GM23338 (cell line): ENCODE data around the gene SMARCA2. TPM values are rescaled to one million over a fixed set of nuclear protein-coding genes. Genes with fewer than 3 reads are reported as not detected.

Experiments
- ATAC-seq: fragments of 200-7000 bp; cut with Tn5 transposase; 3 replicates; pipeline ENCODE4 v1.9.1; 2020
- DNase-seq: peaks from one replicate; pipeline ENCODE4 v3.0.0-alpha.2; 2015; ENCODE audit warnings: low spot score
- H2AFZ ChIP-seq: fragments of 200-600 bp; sonication (generic); 2 replicates; pipeline ENCODE4 v1.8.0; 2016; ENCODE audit warnings: antibody characterized with exemption, mild to moderate bottlenecking, moderate library complexity
- H3F3A ChIP-seq: fragments of 200-600 bp; sonication (generic); replicated peaks from 2 replicates; pipeline ENCODE4 v1.8.0; 2017; ENCODE audit warnings: antibody characterized with exemption, mixed run types, low read depth
- H3K27ac ChIP-seq: fragments of 200-600 bp; sonication (generic); 2 replicates; pipeline ENCODE4 v1.6.1; 2016; ENCODE audit warnings: low read depth
- H3K27me3 ChIP-seq: fragments of 200-600 bp; sonication (generic); 2 replicates; pipeline ENCODE4 v1.8.0; 2016; ENCODE audit warnings: mild to moderate bottlenecking, mixed run types, moderate library complexity; ENCODE audit not compliant: insufficient read depth
- H3K36me3 ChIP-seq: fragments of 200-600 bp; sonication (generic); 2 replicates; pipeline ENCODE4 v1.8.0; 2016; ENCODE audit warnings: mild to moderate bottlenecking; ENCODE audit not compliant: insufficient read depth
- H3K4me1 ChIP-seq: fragments of 200-600 bp; sonication (generic); 2 replicates; pipeline ENCODE4 v1.8.0; 2016; ENCODE audit warnings: mild to moderate bottlenecking, moderate library complexity; ENCODE audit not compliant: insufficient read depth
- H3K4me2 ChIP-seq: fragments of 200-600 bp; sonication (generic); 2 replicates; pipeline ENCODE4 v1.7.1; 2017; ENCODE audit warnings: mixed run types
- H3K4me3 ChIP-seq: fragments of 200-600 bp; sonication (generic); 2 replicates; pipeline ENCODE4 v1.6.1; 2016; ENCODE audit warnings: mixed run types
- H3K79me2 ChIP-seq: fragments of 200-600 bp; sonication (generic); replicated peaks from 2 replicates; pipeline ENCODE4 v1.8.0; 2017; ENCODE audit warnings: mild to moderate bottlenecking; ENCODE audit not compliant: insufficient read depth
- H3K9me2 ChIP-seq: fragments of 200-600 bp; sonication (generic); 2 replicates; pipeline ENCODE4 v1.8.0; 2017; ENCODE audit not compliant: insufficient read depth
- H4K20me1 ChIP-seq: fragments of 200-600 bp; sonication (generic); replicated peaks from 2 replicates; pipeline ENCODE4 v1.8.0; 2017; ENCODE audit warnings: mild to moderate bottlenecking; ENCODE audit not compliant: insufficient read depth
- H3K27ac Mint-ChIP-seq: 2 replicates; pipeline ENCODE4 v1.8.0; 2020; ENCODE audit warnings: inconsistent platforms, mild to moderate bottlenecking, moderate library complexity, mixed read lengths
- H3K27me3 Mint-ChIP-seq: 3 replicates; pipeline ENCODE4 v1.8.0; 2022; ENCODE audit warnings: low read depth, mild to moderate bottlenecking, moderate library complexity, mixed read lengths, inconsistent platforms; ENCODE audit not compliant: insufficient read depth, poor library complexity
- H3K36me3 Mint-ChIP-seq: 3 replicates; pipeline ENCODE4 v1.8.0; 2021; ENCODE audit warnings: low read depth, mild to moderate bottlenecking, inconsistent platforms, moderate library complexity, mixed read lengths
- H3K4me1 Mint-ChIP-seq: 3 replicates; pipeline ENCODE4 v1.8.0; 2020; ENCODE audit warnings: mild to moderate bottlenecking, inconsistent platforms, mixed read lengths
- H3K4me3 Mint-ChIP-seq: 3 replicates; pipeline ENCODE4 v1.8.0; 2021; ENCODE audit warnings: moderate library complexity, mild to moderate bottlenecking, inconsistent platforms, mixed read lengths
- H3K9me3 Mint-ChIP-seq: 3 replicates; pipeline ENCODE4 v1.8.0; 2020; ENCODE audit warnings: moderate library complexity, mild to moderate bottlenecking, inconsistent platforms, mixed read lengths
- CREB1 ChIP-seq: fragments of 250-450 bp; sonication (Bioruptor Pico); IDR thresholded peaks from 2 replicates; pipeline ENCODE4 v1.5.0; 2020; ENCODE audit warnings: low read depth, mild to moderate bottlenecking, moderate library complexity
- EZH2 ChIP-seq: fragments of 200-600 bp; sonication (generic); IDR thresholded peaks from one replicate; pipeline ENCODE4 v1.8.0; 2017; ENCODE audit warnings: antibody characterized with exemption, mild to moderate bottlenecking, low read depth; ENCODE audit not compliant: unreplicated experiment
- EZH2phosphoT487 ChIP-seq: fragments of 200-600 bp; sonication (generic); IDR thresholded peaks from one replicate; pipeline ENCODE4 v1.8.1; 2018; ENCODE audit warnings: antibody characterized with exemption; ENCODE audit not compliant: unreplicated experiment
- NANOG ChIP-seq: IDR thresholded peaks from 2 replicates; pipeline ENCODE4 v1.6.1; 2016; ENCODE audit warnings: antibody characterized with exemption, borderline replicate concordance
- POLR2AphosphoS5 ChIP-seq: IDR thresholded peaks from 2 replicates; pipeline ENCODE4 v1.6.1; 2016; ENCODE audit warnings: antibody characterized with exemption, low read depth
- REST ChIP-seq: IDR thresholded peaks from one replicate; pipeline ENCODE4 v1.6.1; 2018; ENCODE audit warnings: antibody characterized with exemption; ENCODE audit not compliant: unreplicated experiment
- STAT1 ChIP-seq: IDR thresholded peaks from one replicate; pipeline ENCODE4 v1.6.1; 2016; ENCODE audit warnings: antibody characterized with exemption; ENCODE audit not compliant: unreplicated experiment
- ZNF114 ChIP-seq: fragments of 250-450 bp; sonication (Bioruptor Pico); IDR thresholded peaks from 2 replicates; pipeline ENCODE4 v1.5.0; 2020; ENCODE audit warnings: mild to moderate bottlenecking, moderate library complexity
- ZNF331 ChIP-seq: fragments of 250-450 bp; sonication (Bioruptor Pico); IDR thresholded peaks from 2 replicates; pipeline ENCODE4 v1.5.0; 2020; ENCODE audit warnings: low read depth, mild to moderate bottlenecking, moderate library complexity
- polyA plus RNA-seq: library from polyadenylated mRNA; unstranded; fragments of >200 nt; fragmentation: Nextera tagmentation; extraction: Ambion mirVana; gene quantifications from 2 replicates; pipeline ENCODE4 v1.2.1, GENCODE V29; 2016
- total RNA-seq: library from RNA; depleted of rRNA; stranded (reverse); fragments of >200 nt; shearing (Covaris generic); gene quantifications from 2 replicates; pipeline ENCODE4 v1.2.3, GENCODE V29; 2014
- TF ChIP-seq, protein P1 (sequence below), 2 experiments: fragments of 200-600 bp in 1 of 2; sonication (generic) in 1 of 2; conservative IDR thresholded peaks; 2 replicates each; pipeline versions ENCODE4 v1.5.1 to v1.6.1; 2016 to 2017; ENCODE audit warnings: antibody characterized with exemption in 2 of 2, low read depth in 2 of 2, mild to moderate bottlenecking in 2 of 2, moderate library complexity in 1 of 2
- TF ChIP-seq, protein P2 (sequence below): IDR thresholded peaks from 2 replicates; pipeline ENCODE4 v1.6.1; 2016; ENCODE audit warnings: antibody characterized with exemption

The SMARCA2 gene
- total and polyA plus RNA-seq, 2 experiments from 2014 or later = 21.7 to 21.9 TPM

- H3F3A ChIP-seq = no peaks in the 10 kb centered on the region
- H3K36me3 ChIP-seq = no peaks in the 10 kb centered on the region
- H3K4me3 ChIP-seq = no peak overlapping the region
- TF ChIP-seq EZH2 = no peak
- no peak for TF ChIP-seq EZH2phosphoT487
- TF ChIP-seq, protein P1, sequence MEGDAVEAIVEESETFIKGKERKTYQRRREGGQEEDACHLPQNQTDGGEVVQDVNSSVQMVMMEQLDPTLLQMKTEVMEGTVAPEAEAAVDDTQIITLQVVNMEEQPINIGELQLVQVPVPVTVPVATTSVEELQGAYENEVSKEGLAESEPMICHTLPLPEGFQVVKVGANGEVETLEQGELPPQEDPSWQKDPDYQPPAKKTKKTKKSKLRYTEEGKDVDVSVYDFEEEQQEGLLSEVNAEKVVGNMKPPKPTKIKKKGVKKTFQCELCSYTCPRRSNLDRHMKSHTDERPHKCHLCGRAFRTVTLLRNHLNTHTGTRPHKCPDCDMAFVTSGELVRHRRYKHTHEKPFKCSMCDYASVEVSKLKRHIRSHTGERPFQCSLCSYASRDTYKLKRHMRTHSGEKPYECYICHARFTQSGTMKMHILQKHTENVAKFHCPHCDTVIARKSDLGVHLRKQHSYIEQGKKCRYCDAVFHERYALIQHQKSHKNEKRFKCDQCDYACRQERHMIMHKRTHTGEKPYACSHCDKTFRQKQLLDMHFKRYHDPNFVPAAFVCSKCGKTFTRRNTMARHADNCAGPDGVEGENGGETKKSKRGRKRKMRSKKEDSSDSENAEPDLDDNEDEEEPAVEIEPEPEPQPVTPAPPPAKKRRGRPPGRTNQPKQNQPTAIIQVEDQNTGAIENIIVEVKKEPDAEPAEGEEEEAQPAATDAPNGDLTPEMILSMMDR (conservative IDR thresholded peaks at IDR 0.05; ENCODE audit: low read depth in 2 of 2) = no peak
- TF ChIP-seq REST = no peak
- no peak for TF ChIP-seq ZNF114
- TF ChIP-seq ZNF331 (CRISPR knock-in tag) = no peak
- TF ChIP-seq STAT1 = no peak
- TF ChIP-seq, protein P2, sequence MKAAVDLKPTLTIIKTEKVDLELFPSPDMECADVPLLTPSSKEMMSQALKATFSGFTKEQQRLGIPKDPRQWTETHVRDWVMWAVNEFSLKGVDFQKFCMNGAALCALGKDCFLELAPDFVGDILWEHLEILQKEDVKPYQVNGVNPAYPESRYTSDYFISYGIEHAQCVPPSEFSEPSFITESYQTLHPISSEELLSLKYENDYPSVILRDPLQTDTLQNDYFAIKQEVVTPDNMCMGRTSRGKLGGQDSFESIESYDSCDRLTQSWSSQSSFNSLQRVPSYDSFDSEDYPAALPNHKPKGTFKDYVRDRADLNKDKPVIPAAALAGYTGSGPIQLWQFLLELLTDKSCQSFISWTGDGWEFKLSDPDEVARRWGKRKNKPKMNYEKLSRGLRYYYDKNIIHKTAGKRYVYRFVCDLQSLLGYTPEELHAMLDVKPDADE = no peak
- TF ChIP-seq POLR2AphosphoS5 = no peak
- no peak for TF ChIP-seq NANOG
- no peak for TF ChIP-seq CREB1
- no peak overlapping the region for H3K27ac ChIP-seq
- peaks cover 16% of the 10 kb centered on the region for H3K4me1 Mint-ChIP-seq
- H3K27me3 ChIP-seq = no peaks in the 10 kb centered on the region
- H3K27me3 Mint-ChIP-seq = peaks cover 3% of the 10 kb centered on the region
- ATAC-seq = no peak
- no peak overlapping the region for H3K27ac Mint-ChIP-seq
- H3K4me1 ChIP-seq = peaks cover 6% of the 10 kb centered on the region
- H3K79me2 ChIP-seq = no peaks in the 10 kb centered on the region
- H3K9me3 Mint-ChIP-seq = peaks cover 31% of the 10 kb centered on the region
- no peak overlapping the region for H3K4me3 Mint-ChIP-seq
- H2AFZ ChIP-seq = no peak overlapping the region
- H3K9me2 ChIP-seq = peaks cover 5% of the 10 kb centered on the region; the same call in 1 of the 2 replicates
- H3K36me3 Mint-ChIP-seq = peaks cover 33% of the 10 kb centered on the region
- DNase-seq = no peak
- H3K4me2 ChIP-seq = no peak overlapping the region
- H4K20me1 ChIP-seq = no peaks in the 10 kb centered on the region
Observed at GRCh38 chr9:2196757-2197156, 181.6 kb downstream of the SMARCA2 start.
